ENCODE results near the gene STAT1. TPM values are rescaled to one million over a fixed set of nuclear protein-coding genes. Genes with fewer than 3 reads are reported as not detected.

The STAT1 gene
- total RNA-seq, 1 donor from 2014 or later = 29.0 TPM

- no peak for TF ChIP-seq CTCF (IDR thresholded peaks at IDR 0.05; ENCODE audit: insufficient read depth, low read length, severe bottlenecking)
- DNase-seq (ENCODE audit: low read depth) (peak; percentile 94), FAIRE-seq (peak; percentile 36)
- Histone ChIP-seq H3K4me3 (ENCODE audit: low read depth, low read length) (peak overlapping the region; percentile 55), H3K27me3 (ENCODE audit: control insufficient read depth, insufficient read depth, low read length) (no peaks in the 10 kb centered on the region), H3K36me3 (ENCODE audit: control insufficient read depth, insufficient read depth, low read length) (no peaks in the 10 kb centered on the region)
Measured at GRCh38 chr2:191020742-191021381, 6.9 kb upstream of the STAT1 start.

GRCh38 chr2:191020221-191020741 is 6.3 kb upstream of the STAT1 start:
- H3K36me3 ChIP-seq (ENCODE audit: control insufficient read depth, insufficient read depth, low read length) = no peaks in the 10 kb centered on the region

GRCh38 chr2:191019376-191019775 is 5.4 kb upstream of the STAT1 start:
- TF ChIP-seq CTCF (IDR thresholded peaks at IDR 0.05; ENCODE audit: insufficient read depth, low read length, severe bottlenecking) = no peak
- H3K27me3 ChIP-seq (ENCODE audit: control insufficient read depth, insufficient read depth, low read length) = no peaks in the 10 kb centered on the region
- no peaks in the 10 kb centered on the region for H3K36me3 ChIP-seq (ENCODE audit: control insufficient read depth, insufficient read depth, low read length)
- H3K4me3 ChIP-seq (ENCODE audit: low read depth, low read length) = no peak overlapping the region
- FAIRE-seq (no peak), DNase-seq (ENCODE audit: low read depth) (no peak)

More at GRCh38 chr2:191020221-191020741, 6.3 kb upstream of the STAT1 start:
- no peaks in the 10 kb centered on the region for H3K27me3 ChIP-seq (ENCODE audit: control insufficient read depth, insufficient read depth, low read length)
- peak overlapping the region; percentile 55 for H3K4me3 ChIP-seq (ENCODE audit: low read depth, low read length)
- peak; percentile 15 for TF ChIP-seq CTCF (IDR thresholded peaks at IDR 0.05; ENCODE audit: insufficient read depth, low read length, severe bottlenecking)
- DNase-seq (ENCODE audit: low read depth) (peak; percentile 91), FAIRE-seq (no peak)

- FAIRE-seq (no peak), DNase-seq (ENCODE audit: low read depth) (no peak)
- Histone ChIP-seq H3K4me3 (ENCODE audit: low read depth, low read length) (no peak overlapping the region), H3K27me3 (ENCODE audit: control insufficient read depth, insufficient read depth, low read length) (no peaks in the 10 kb centered on the region), H3K36me3 (ENCODE audit: control insufficient read depth, insufficient read depth, low read length) (no peaks in the 10 kb centered on the region)
- TF ChIP-seq CTCF (IDR thresholded peaks at IDR 0.05; ENCODE audit: insufficient read depth, low read length, severe bottlenecking) = no peak
Measured at GRCh38 chr2:191018643-191019119, 4.7 kb upstream of the STAT1 start.

- H3K4me3 ChIP-seq (ENCODE audit: low read depth, low read length) = no peak overlapping the region
- FAIRE-seq = no peak
- DNase-seq (ENCODE audit: low read depth) = no peak
- H3K36me3 ChIP-seq (ENCODE audit: control insufficient read depth, insufficient read depth, low read length) = no peaks in the 10 kb centered on the region
- no peaks in the 10 kb centered on the region for H3K27me3 ChIP-seq (ENCODE audit: control insufficient read depth, insufficient read depth, low read length)
- TF ChIP-seq CTCF (IDR thresholded peaks at IDR 0.05; ENCODE audit: insufficient read depth, low read length, severe bottlenecking) = no peak
Measured at GRCh38 chr2:191018048-191018447, 4.1 kb upstream of the STAT1 start.
